Esophagus squamous epithelium (tissue), 4 donors: ENCODE measurements around the gene TVP23C.

Source experiments
- CTCF ChIP-seq, 6 experiments: fragments of 450-650 bp in 4 of 6; fragments of 200-600 bp in 2 of 6; sonication (generic) in 2 of 6; IDR thresholded peaks; one replicate each; pipeline ENCODE4 v1.5.1; 2016 to 2019; ENCODE audit warnings: antibody characterized with exemption in 6 of 6, mild to moderate bottlenecking in 4 of 6, moderate library complexity in 4 of 6
- POLR2A ChIP-seq, 4 donors: fragments of 450-650 bp; IDR thresholded peaks; one replicate each; pipeline ENCODE4 v1.6.1; 2017; ENCODE audit warnings: antibody characterized with exemption in 4 of 4, mild to moderate bottlenecking in 4 of 4, moderate library complexity in 3 of 4

GRCh38 chr17:15492791-15493692 lies 70.2 kb downstream of the TVP23C start:
- TF ChIP-seq CTCF (IDR thresholded peaks at IDR 0.05) (no peak), POLR2A (IDR thresholded peaks at IDR 0.05) (no peak)
